ENCODE results near the gene TMEM9B. TPM values are rescaled to one million over a fixed set of nuclear protein-coding genes. Genes with fewer than 3 reads are reported as not detected.

The TMEM9B gene
- polyA plus RNA-seq, 2 of the 4 experiments (the other 2 are of a cell fraction) = 35.1 to 47.3 TPM

DNA sequence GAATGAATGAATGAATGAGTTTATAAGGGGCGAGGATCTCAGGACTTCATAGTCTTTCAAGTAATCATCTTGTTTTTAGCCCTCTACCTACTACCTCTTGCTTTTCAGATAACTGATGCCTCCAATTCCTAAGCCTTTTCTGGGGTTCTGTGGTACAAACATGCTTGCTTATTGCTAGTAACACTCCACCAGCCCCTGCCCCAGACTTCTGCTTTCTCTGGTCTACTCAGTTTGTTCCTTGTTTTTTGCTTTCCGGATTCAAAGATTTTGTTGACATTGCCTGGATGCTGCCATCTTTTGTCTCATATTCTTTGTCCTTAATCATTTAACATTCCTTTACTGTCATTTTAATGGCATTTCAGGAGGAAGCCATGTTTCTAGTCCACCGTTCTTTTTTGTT lies 8.9 kb upstream of the TMEM9B start:
- no peak for TF ChIP-seq HOXB13 (CRISPR knock-in tag; IDR thresholded peaks at IDR 0.05; ENCODE audit: low read depth)
- no peak for TF ChIP-seq PHF8 (IDR thresholded peaks at IDR 0.05; ENCODE audit: borderline replicate concordance, low read depth)
- TF ChIP-seq CBX8 (IDR thresholded peaks at IDR 0.05) = no peak
- TF ChIP-seq JUN (IDR thresholded peaks at IDR 0.05) = no peak
- TF ChIP-seq, protein P1, sequence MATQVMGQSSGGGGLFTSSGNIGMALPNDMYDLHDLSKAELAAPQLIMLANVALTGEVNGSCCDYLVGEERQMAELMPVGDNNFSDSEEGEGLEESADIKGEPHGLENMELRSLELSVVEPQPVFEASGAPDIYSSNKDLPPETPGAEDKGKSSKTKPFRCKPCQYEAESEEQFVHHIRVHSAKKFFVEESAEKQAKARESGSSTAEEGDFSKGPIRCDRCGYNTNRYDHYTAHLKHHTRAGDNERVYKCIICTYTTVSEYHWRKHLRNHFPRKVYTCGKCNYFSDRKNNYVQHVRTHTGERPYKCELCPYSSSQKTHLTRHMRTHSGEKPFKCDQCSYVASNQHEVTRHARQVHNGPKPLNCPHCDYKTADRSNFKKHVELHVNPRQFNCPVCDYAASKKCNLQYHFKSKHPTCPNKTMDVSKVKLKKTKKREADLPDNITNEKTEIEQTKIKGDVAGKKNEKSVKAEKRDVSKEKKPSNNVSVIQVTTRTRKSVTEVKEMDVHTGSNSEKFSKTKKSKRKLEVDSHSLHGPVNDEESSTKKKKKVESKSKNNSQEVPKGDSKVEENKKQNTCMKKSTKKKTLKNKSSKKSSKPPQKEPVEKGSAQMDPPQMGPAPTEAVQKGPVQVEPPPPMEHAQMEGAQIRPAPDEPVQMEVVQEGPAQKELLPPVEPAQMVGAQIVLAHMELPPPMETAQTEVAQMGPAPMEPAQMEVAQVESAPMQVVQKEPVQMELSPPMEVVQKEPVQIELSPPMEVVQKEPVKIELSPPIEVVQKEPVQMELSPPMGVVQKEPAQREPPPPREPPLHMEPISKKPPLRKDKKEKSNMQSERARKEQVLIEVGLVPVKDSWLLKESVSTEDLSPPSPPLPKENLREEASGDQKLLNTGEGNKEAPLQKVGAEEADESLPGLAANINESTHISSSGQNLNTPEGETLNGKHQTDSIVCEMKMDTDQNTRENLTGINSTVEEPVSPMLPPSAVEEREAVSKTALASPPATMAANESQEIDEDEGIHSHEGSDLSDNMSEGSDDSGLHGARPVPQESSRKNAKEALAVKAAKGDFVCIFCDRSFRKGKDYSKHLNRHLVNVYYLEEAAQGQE (IDR thresholded peaks at IDR 0.05) = no peak
- no peak for TF ChIP-seq CTCF (IDR thresholded peaks at IDR 0.05)
- TF ChIP-seq MAZ (IDR thresholded peaks at IDR 0.05; ENCODE audit: borderline replicate concordance, low read depth, low read length) = no peak
- no peak for TF ChIP-seq RAD21 (conservative IDR thresholded peaks at IDR 0.05 in 1 of 2, IDR thresholded peaks at IDR 0.05 in 1 of 2)
- TF ChIP-seq NR3C1 (IDR thresholded peaks at IDR 0.05) = no peak
- TF ChIP-seq RCOR1 (IDR thresholded peaks at IDR 0.05; ENCODE audit: low read depth, low read length) = no peak
- TF ChIP-seq EP300 (IDR thresholded peaks at IDR 0.05) = no peak
- TF ChIP-seq, protein P2, sequence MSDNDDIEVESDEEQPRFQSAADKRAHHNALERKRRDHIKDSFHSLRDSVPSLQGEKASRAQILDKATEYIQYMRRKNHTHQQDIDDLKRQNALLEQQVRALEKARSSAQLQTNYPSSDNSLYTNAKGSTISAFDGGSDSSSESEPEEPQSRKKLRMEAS (IDR thresholded peaks at IDR 0.05) = no peak
- TF ChIP-seq, protein P3, sequence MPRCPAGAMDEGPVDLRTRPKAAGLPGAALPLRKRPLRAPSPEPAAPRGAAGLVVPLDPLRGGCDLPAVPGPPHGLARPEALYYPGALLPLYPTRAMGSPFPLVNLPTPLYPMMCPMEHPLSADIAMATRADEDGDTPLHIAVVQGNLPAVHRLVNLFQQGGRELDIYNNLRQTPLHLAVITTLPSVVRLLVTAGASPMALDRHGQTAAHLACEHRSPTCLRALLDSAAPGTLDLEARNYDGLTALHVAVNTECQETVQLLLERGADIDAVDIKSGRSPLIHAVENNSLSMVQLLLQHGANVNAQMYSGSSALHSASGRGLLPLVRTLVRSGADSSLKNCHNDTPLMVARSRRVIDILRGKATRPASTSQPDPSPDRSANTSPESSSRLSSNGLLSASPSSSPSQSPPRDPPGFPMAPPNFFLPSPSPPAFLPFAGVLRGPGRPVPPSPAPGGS (IDR thresholded peaks at IDR 0.05) = no peak
- TF ChIP-seq FOXS1 (CRISPR knock-in tag; IDR thresholded peaks at IDR 0.05) = no peak
- TF ChIP-seq HOXB5 (CRISPR knock-in tag; IDR thresholded peaks at IDR 0.05) = no peak
- no peak for TF ChIP-seq EHMT2 (IDR thresholded peaks at IDR 0.05; ENCODE audit: low read depth)
- TF ChIP-seq KDM1A (IDR thresholded peaks at IDR 0.05; ENCODE audit: low read depth) = no peak
- TF ChIP-seq CHD4 (IDR thresholded peaks at IDR 0.05; ENCODE audit: borderline replicate concordance) = no peak
- TF ChIP-seq TP53 (CRISPR knock-in tag; IDR thresholded peaks at IDR 0.05) = no peak
- TF ChIP-seq, protein P4, sequence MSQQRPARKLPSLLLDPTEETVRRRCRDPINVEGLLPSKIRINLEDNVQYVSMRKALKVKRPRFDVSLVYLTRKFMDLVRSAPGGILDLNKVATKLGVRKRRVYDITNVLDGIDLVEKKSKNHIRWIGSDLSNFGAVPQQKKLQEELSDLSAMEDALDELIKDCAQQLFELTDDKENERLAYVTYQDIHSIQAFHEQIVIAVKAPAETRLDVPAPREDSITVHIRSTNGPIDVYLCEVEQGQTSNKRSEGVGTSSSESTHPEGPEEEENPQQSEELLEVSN (IDR thresholded peaks at IDR 0.05; ENCODE audit: borderline replicate concordance, low read depth) = no peak
- 85% methylated on average over 3 of the region's 3 CpGs for WGBS (ENCODE audit: missing lambda C conversion rate)
- no peaks in the 10 kb centered on the region for H3K4me1 ChIP-seq
- CTCF ChIA-PET = interaction anchor here (1.2 to 1.4 kb wide), 2 partner anchors 10 to 14 kb away, joined by 3 to 4 read pairs; no protein-coding TSS in a partner anchor
- no peak overlapping the region for H3K4me3 ChIP-seq
- POLR2A ChIA-PET = interaction anchor here (1.6 kb wide), 1 partner anchor 10 kb away, joined by 4 read pairs; no protein-coding TSS in a partner anchor
- H3K9me3 ChIP-seq = no peaks in the 10 kb centered on the region
- DNase-seq (ENCODE audit: low read depth in 1 of 2, low spot score in 1 of 2) = no peak
- no peak overlapping the region for H3K27ac ChIP-seq
- H3K4me2 ChIP-seq = no peak overlapping the region
- no peak for ATAC-seq
- FAIRE-seq = no peak

All from A549 (cell line).